ENCODE data around the gene EFCAB8.

EFCAB8 gene

GRCh38 chr20:32922466-32922865 lies 63.7 kb downstream of the EFCAB8 start:
- no peak overlapping the region for H3K27ac ChIP-seq
- ChIA-PET POLR2A (ENCODE audit: low non-redundant PET) (no interaction called here), CTCF (interaction anchor here (0.6 to 0.7 kb wide), 2 partner anchors 9 to 524 kb away, joined by 3 read pairs; no protein-coding TSS in a partner anchor)
- TF ChIP-seq, protein P1, sequence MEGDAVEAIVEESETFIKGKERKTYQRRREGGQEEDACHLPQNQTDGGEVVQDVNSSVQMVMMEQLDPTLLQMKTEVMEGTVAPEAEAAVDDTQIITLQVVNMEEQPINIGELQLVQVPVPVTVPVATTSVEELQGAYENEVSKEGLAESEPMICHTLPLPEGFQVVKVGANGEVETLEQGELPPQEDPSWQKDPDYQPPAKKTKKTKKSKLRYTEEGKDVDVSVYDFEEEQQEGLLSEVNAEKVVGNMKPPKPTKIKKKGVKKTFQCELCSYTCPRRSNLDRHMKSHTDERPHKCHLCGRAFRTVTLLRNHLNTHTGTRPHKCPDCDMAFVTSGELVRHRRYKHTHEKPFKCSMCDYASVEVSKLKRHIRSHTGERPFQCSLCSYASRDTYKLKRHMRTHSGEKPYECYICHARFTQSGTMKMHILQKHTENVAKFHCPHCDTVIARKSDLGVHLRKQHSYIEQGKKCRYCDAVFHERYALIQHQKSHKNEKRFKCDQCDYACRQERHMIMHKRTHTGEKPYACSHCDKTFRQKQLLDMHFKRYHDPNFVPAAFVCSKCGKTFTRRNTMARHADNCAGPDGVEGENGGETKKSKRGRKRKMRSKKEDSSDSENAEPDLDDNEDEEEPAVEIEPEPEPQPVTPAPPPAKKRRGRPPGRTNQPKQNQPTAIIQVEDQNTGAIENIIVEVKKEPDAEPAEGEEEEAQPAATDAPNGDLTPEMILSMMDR (conservative IDR thresholded peaks at IDR 0.05; ENCODE audit: low read depth), result no peak
- DNase-seq (ENCODE audit: low spot score), result no peak

- DNase-seq (ENCODE audit: low spot score), result no peak
- H3K27ac ChIP-seq, result no peak overlapping the region
- POLR2A ChIA-PET (ENCODE audit: low non-redundant PET), result no interaction called here
- CTCF ChIA-PET, result no interaction called here
- TF ChIP-seq, protein P1 (conservative IDR thresholded peaks at IDR 0.05; ENCODE audit: low read depth), result no peak
Observed at GRCh38 chr20:32924781-32925180, 66.1 kb downstream of the EFCAB8 start.

GRCh38 chr20:32925481-32926196 lies 66.9 kb downstream of the EFCAB8 start:
- ChIA-PET CTCF (interaction anchor here (0.6 to 1.3 kb wide), 2 partner anchors 20 to 441 kb away, joined by 3 to 6 read pairs; no protein-coding TSS in a partner anchor), POLR2A (ENCODE audit: low non-redundant PET) (no interaction called here)
- H3K27ac ChIP-seq, result no peak overlapping the region
- no peak for DNase-seq (ENCODE audit: low spot score)
- TF ChIP-seq, protein P1 (conservative IDR thresholded peaks at IDR 0.05; ENCODE audit: low read depth), result no peak

GRCh38 chr20:32929162-32929561 lies 70.4 kb downstream of the EFCAB8 start:
- POLR2A ChIA-PET (ENCODE audit: low non-redundant PET), result no interaction called here
- H3K27ac ChIP-seq, result no peak overlapping the region
- no peak for DNase-seq (ENCODE audit: low spot score)
- TF ChIP-seq, protein P1 (conservative IDR thresholded peaks at IDR 0.05; ENCODE audit: low read depth), result no peak
- CTCF ChIA-PET, result no interaction called here

DNA sequence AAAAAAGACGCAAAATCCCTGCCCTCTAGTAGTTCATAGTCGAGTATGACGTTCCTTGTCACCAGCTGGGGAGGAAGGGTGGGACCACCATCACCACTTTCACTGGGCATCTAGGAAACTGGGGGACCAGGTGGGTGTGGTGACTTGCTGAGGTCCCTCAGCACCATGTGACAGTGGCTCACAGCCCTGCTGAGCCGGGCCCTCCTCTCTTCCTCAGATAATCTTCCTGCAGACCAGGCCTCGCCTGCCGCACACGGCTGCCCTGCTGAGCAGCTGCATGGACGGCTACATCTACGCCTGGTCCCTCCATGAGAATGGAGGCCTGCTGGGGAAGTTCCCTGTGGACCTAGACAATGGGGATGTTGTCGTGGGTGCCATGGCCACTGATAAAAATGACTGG lies 71.5 kb downstream of the EFCAB8 start:
- ChIA-PET CTCF (interaction anchor here (0.5 to 1.4 kb wide), 2 partner anchors 16 to 124 kb away, joined by 3 to 5 read pairs; partner anchors contain the start of gene BPIFB3), POLR2A (ENCODE audit: low non-redundant PET) (no interaction called here)
- H3K27ac ChIP-seq, result no peak overlapping the region
- TF ChIP-seq, protein P1 (conservative IDR thresholded peaks at IDR 0.05; ENCODE audit: low read depth), result no peak
- DNase-seq (ENCODE audit: low spot score), result no peak

GRCh38 chr20:32930701-32931100 lies 72.0 kb downstream of the EFCAB8 start:
- DNase-seq (ENCODE audit: low spot score), result no peak
- no peak overlapping the region for H3K27ac ChIP-seq
- POLR2A ChIA-PET (ENCODE audit: low non-redundant PET), result no interaction called here
- CTCF ChIA-PET, result interaction anchor here (1.4 kb wide), 1 partner anchor 15 kb away, joined by 5 read pairs; no protein-coding TSS in a partner anchor
- TF ChIP-seq, protein P1 (conservative IDR thresholded peaks at IDR 0.05; ENCODE audit: low read depth), result no peak
